Endothelial cell of umbilical vein (primary cell): ENCODE measurements around the gene BAAT. TPM values are rescaled to one million over a fixed set of nuclear protein-coding genes. Genes with fewer than 3 reads are reported as not detected.

Experiments used
- BruUV-seq: library from RNA; stranded (reverse); fragments of 400-500 nt; replicated peaks from 2 replicates; lab custom pipeline; 2021; lab: Mats Ljungman, UMichigan
- CTCF ChIA-PET: fragments of 300-600, 350-600 bp; sonication (Branson Sonifier 250); formaldehyde crosslinking; loops from one replicate; lab custom pipeline; 2021; ENCODE audit warnings: antibody characterized with exemption, inconsistent platforms; lab: Charles Lee
- POLR2A ChIA-PET: fragments of 300-600, 350-600 bp; sonication (Branson Sonifier 250); formaldehyde crosslinking; loops from one replicate; lab custom pipeline; 2021; ENCODE audit warnings: antibody characterized with exemption, inconsistent platforms; lab: Charles Lee
- DNase-seq: peaks from one replicate; pipeline ENCODE4 v3.0.0-alpha.2; 2011; ENCODE audit warnings: low read depth, low spot score
- FAIRE-seq: peaks from 2 replicates; lab custom pipeline; 2011; peaks lifted over from hg19 to GRCh38; lab: Jason Lieb, UNC
- H2AFZ ChIP-seq: 2 replicates; pipeline ENCODE4 v1.6.0; 2012; ENCODE audit warnings: low read depth, low read length, control low read depth, inconsistent platforms
- H3K27ac ChIP-seq: 2 replicates; pipeline ENCODE4 v1.5.1; 2011; ENCODE audit warnings: low read depth, mild to moderate bottlenecking, control low read depth, low read length, moderate library complexity; ENCODE audit not compliant: insufficient read depth
- H3K27me3 ChIP-seq, 2 experiments: 2 replicates each; pipeline versions ENCODE4 v1.6.0 to v1.6.1; 2011; ENCODE audit warnings: low read length in 2 of 2, mixed read lengths in 1 of 2; ENCODE audit not compliant: control insufficient read depth in 2 of 2, insufficient read depth in 2 of 2
- H3K36me3 ChIP-seq, 2 experiments: 2 replicates in 1 of 2; 3 replicates in 1 of 2; pipeline ENCODE4 v1.5.1; 2011; ENCODE audit warnings: low read length in 2 of 2, mild to moderate bottlenecking in 1 of 2, moderate library complexity in 1 of 2; ENCODE audit not compliant: control insufficient read depth in 2 of 2, insufficient read depth in 2 of 2; ENCODE audit errors: extremely low read depth in 1 of 2
- H3K4me1 ChIP-seq: 3 replicates; pipeline ENCODE4 v1.5.1; 2011; ENCODE audit warnings: mild to moderate bottlenecking, low read length; ENCODE audit not compliant: control insufficient read depth, insufficient read depth; ENCODE audit errors: extremely low read depth
- H3K4me2 ChIP-seq: 2 replicates; pipeline ENCODE4 v1.6.1; 2011; ENCODE audit warnings: low read length, control low read depth, mixed read lengths; ENCODE audit not compliant: insufficient read depth
- H3K4me3 ChIP-seq, 3 experiments: fragments of 200-600 bp in 1 of 3; sonication (generic), shearing (Covaris generic) in 1 of 3; replicated peaks in 1 of 3; 2 replicates each; pipeline ENCODE4 v1.5.1; 2011 to 2016; ENCODE audit warnings: control low read depth in 3 of 3, low read length in 3 of 3, mild to moderate bottlenecking in 2 of 3, inconsistent platforms in 1 of 3, low read depth in 1 of 3, moderate library complexity in 1 of 3; ENCODE audit not compliant: insufficient read depth in 1 of 3
- H3K79me2 ChIP-seq: 2 replicates; pipeline ENCODE4 v1.6.0; 2012; ENCODE audit warnings: low read length, inconsistent platforms; ENCODE audit not compliant: control insufficient read depth, insufficient read depth
- H3K9ac ChIP-seq: replicated peaks from 2 replicates; pipeline ENCODE3; 2011; ENCODE audit warnings: low read length, control low read depth; ENCODE audit not compliant: insufficient read depth; ENCODE audit errors: extremely low read depth
- H3K9me1 ChIP-seq: replicated peaks from 3 replicates; pipeline ENCODE4 v1.6.0; 2011; ENCODE audit warnings: mild to moderate bottlenecking, low read length; ENCODE audit not compliant: control insufficient read depth, insufficient read depth; ENCODE audit errors: extremely low read depth
- H3K9me3 ChIP-seq: replicated peaks from 2 replicates; pipeline ENCODE4 v1.5.1; 2012; ENCODE audit warnings: low read length, inconsistent platforms; ENCODE audit not compliant: control insufficient read depth, insufficient read depth
- H4K20me1 ChIP-seq: replicated peaks from 2 replicates; pipeline ENCODE3; 2011; ENCODE audit warnings: mild to moderate bottlenecking, low read length; ENCODE audit not compliant: control insufficient read depth, insufficient read depth; ENCODE audit errors: extremely low read depth
- EZH2 ChIP-seq: IDR thresholded peaks from 2 replicates; pipeline ENCODE4 v1.6.1; 2012; ENCODE audit warnings: borderline replicate concordance, low read depth, mild to moderate bottlenecking, moderate library complexity, low read length, inconsistent platforms; ENCODE audit not compliant: severe bottlenecking
- FOS ChIP-seq: IDR thresholded peaks from 2 replicates; pipeline ENCODE4 v1.6.1; 2011; ENCODE audit warnings: mild to moderate bottlenecking, low read length, moderate library complexity, borderline replicate concordance; ENCODE audit not compliant: insufficient read depth
- GATA2 ChIP-seq: IDR thresholded peaks from 2 replicates; pipeline ENCODE4 v1.7.0; 2011; ENCODE audit warnings: low read depth, mild to moderate bottlenecking, moderate library complexity, mixed read lengths, low read length; ENCODE audit not compliant: insufficient read length, insufficient read depth
- JUN ChIP-seq: IDR thresholded peaks from 2 replicates; pipeline ENCODE4 v1.6.1; 2011; ENCODE audit warnings: borderline replicate concordance, low read depth; ENCODE audit not compliant: insufficient read length, insufficient read depth
- MYC ChIP-seq: IDR thresholded peaks from one replicate; pipeline ENCODE4 v1.6.1; 2011; ENCODE audit warnings: mild to moderate bottlenecking, low read depth, low read length
- POLR2A ChIP-seq: IDR thresholded peaks from 2 replicates; pipeline ENCODE4 v1.6.1; 2012; ENCODE audit warnings: low read depth, mild to moderate bottlenecking, control low read depth, low read length
- POLR2AphosphoS5 ChIP-seq: IDR thresholded peaks from 2 replicates; pipeline ENCODE4 v1.6.1; 2012; ENCODE audit warnings: low read depth, mild to moderate bottlenecking, control low read depth, low read length, moderate library complexity; ENCODE audit not compliant: insufficient read depth
- dilution Hi-C: fragments of 300-500 bp; cut with MboI; formaldehyde crosslinking; loops from one replicate; pipeline ENCODE4 v1.15.0; 2019; ENCODE audit warnings: low sequenced_read_pairs; ENCODE audit not compliant: extremely low pct_ligation_motif_present
- intact Hi-C: fragments of 100-400 bp; cut with micrococcal nuclease; formaldehyde crosslinking; loops from one replicate; pipeline ENCODE4 v1.10.0; 2022
- polyA plus RNA-seq, 4 experiments: library from polyadenylated mRNA; depleted of rRNA in 3 of 4; stranded (reverse) in 3 of 4; unstranded in 1 of 4; fragments of >200 nt; gene quantifications; 2 replicates each; pipeline versions ENCODE4 v1.2.1 to v1.2.3, GENCODE V29; 2011 to 2012; ENCODE audit warnings: missing spikeins in 1 of 4
- total RNA-seq: library from RNA; stranded (reverse); gene quantifications from 2 replicates; pipeline ENCODE4 v1.2.3, GENCODE V29; 2021
- TF ChIP-seq, protein P1 (sequence below), 2 donors: IDR thresholded peaks; 1 replicate in 1 of 2; 2 replicates in 1 of 2; pipeline ENCODE4 v1.5.1; 2011; ENCODE audit warnings: low read length in 2 of 2, mild to moderate bottlenecking in 2 of 2, moderate library complexity in 2 of 2, control low read depth in 1 of 2, inconsistent platforms in 1 of 2, low read depth in 1 of 2; ENCODE audit not compliant: insufficient read depth in 1 of 2; ENCODE audit errors: extremely low read depth in 1 of 2
- TF ChIP-seq, protein P2 (sequence below): IDR thresholded peaks from 2 replicates; pipeline ENCODE4 v1.6.1; 2011; ENCODE audit not compliant: insufficient read depth, insufficient read length

Gene BAAT
- total and polyA plus RNA-seq, 2 donors (not counting 3 experiments of a cell fraction or from before 2014, with no cell fraction given): 0.01 TPM; not detected in 1

DNA sequence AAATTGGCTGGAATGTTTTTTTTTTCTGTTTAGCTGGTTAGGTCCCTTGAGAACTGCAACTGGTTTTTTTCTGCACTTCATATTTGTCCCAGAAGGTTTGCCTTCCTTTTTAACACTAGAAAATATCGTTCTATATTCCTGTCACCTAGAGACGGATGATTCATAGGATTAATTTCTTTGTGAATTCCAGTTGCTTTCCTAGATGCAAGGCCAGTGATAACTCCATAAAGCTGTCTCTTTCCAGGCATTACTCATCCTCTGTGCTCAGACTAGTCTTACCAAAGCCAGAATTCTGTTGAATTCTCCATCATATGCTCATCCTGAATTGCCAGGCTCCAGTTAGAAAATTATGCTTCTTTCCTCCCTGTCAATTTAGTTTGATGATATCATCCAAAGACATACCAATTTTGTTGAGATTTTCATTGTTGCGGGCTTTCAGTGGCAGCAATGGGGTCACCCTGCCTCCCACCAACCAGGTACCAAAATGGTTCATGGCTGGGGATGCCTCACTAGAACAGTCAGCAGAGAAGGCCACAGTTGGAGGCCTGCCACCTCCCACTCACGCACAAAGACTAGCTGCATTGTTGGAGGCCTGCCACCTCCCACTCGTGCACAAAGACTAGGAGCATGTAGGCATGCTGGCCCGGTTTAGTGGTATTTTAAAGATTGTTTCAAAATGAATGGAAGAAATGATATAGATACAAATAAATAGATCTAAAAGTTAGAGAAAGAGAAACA is 8.5 kb downstream of the BAAT start:
- H3K4me3 ChIP-seq: no peak overlapping the region
- no peak for DNase-seq
- no peak for FAIRE-seq
- no peaks in the 10 kb centered on the region for H3K9me3 ChIP-seq
- peaks cover 0 to 2% of the 10 kb centered on the region in 2 experiments for H3K27me3 ChIP-seq
- H3K9me1 ChIP-seq: no peaks in the 10 kb centered on the region
- intact Hi-C loops: no loop called here
- TF ChIP-seq, protein P1, sequence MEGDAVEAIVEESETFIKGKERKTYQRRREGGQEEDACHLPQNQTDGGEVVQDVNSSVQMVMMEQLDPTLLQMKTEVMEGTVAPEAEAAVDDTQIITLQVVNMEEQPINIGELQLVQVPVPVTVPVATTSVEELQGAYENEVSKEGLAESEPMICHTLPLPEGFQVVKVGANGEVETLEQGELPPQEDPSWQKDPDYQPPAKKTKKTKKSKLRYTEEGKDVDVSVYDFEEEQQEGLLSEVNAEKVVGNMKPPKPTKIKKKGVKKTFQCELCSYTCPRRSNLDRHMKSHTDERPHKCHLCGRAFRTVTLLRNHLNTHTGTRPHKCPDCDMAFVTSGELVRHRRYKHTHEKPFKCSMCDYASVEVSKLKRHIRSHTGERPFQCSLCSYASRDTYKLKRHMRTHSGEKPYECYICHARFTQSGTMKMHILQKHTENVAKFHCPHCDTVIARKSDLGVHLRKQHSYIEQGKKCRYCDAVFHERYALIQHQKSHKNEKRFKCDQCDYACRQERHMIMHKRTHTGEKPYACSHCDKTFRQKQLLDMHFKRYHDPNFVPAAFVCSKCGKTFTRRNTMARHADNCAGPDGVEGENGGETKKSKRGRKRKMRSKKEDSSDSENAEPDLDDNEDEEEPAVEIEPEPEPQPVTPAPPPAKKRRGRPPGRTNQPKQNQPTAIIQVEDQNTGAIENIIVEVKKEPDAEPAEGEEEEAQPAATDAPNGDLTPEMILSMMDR (IDR thresholded peaks at IDR 0.05; ENCODE audit: extremely low read depth in 1 of 2, insufficient read depth in 1 of 2, low read depth in 1 of 2, low read length in 2 of 2): no peak
- TF ChIP-seq MYC (no peak), EZH2 (no peak), GATA2 (no peak), JUN (no peak), FOS (no peak), POLR2AphosphoS5 (no peak), POLR2A (no peak)
- TF ChIP-seq, protein P2, sequence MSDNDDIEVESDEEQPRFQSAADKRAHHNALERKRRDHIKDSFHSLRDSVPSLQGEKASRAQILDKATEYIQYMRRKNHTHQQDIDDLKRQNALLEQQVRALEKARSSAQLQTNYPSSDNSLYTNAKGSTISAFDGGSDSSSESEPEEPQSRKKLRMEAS: no peak
- H3K79me2 ChIP-seq: no peaks in the 10 kb centered on the region
- ChIA-PET POLR2A (no interaction called here), CTCF (no interaction called here)
- no peak overlapping the region for H2AFZ ChIP-seq
- BruUV-seq: no TSS peak
- H3K4me1 ChIP-seq: no peaks in the 10 kb centered on the region
- H3K9ac ChIP-seq: no peak overlapping the region
- H4K20me1 ChIP-seq: no peaks in the 10 kb centered on the region
- no peaks in the 10 kb centered on the region for H3K36me3 ChIP-seq
- H3K4me2 ChIP-seq: no peak overlapping the region
- H3K27ac ChIP-seq: no peak overlapping the region
- dilution Hi-C loops: no loop called here
